A549 (cell line): ENCODE data around the gene PRDM2. TPM values are rescaled to one million over a fixed set of nuclear protein-coding genes. Genes with fewer than 3 reads are reported as not detected.

Source experiments
- ATAC-seq, 2 experiments: fragments of 200-7000 bp in 1 of 2; fragments of >200 bp in 1 of 2; cut with Nextera tagmentation in 1 of 2; cut with Tn5 transposase in 1 of 2; 3 replicates each; pipeline versions ENCODE4 v1.8.0 to v1.9.1; 2018 to 2020; ENCODE audit warnings: mild to moderate bottlenecking in 1 of 2, moderate library complexity in 1 of 2
- CTCF ChIA-PET: fragments of 300-600 bp; sonication (Branson Sonifier 250); formaldehyde crosslinking; extraction: SDS; loops from one replicate; lab custom pipeline; 2021; ENCODE audit warnings: antibody characterized with exemption, inconsistent platforms; lab: Yijun Ruan, JAX
- POLR2A ChIA-PET: fragments of 350-600 bp; formaldehyde crosslinking; extraction: SDS; loops from one replicate; lab custom pipeline; 2021; ENCODE audit warnings: antibody characterized with exemption, inconsistent platforms; lab: Yijun Ruan, JAX
- DNase-seq, 2 experiments: peaks; one replicate each; pipeline versions ENCODE4 v3.0.0 to v3.0.0-alpha.2; 2011 to 2016; ENCODE audit warnings: low read depth in 1 of 2, low spot score in 1 of 2
- FAIRE-seq: peaks from 2 replicates; lab custom pipeline; 2011; peaks lifted over from hg19 to GRCh38; lab: Jason Lieb, UNC
- H3K27ac ChIP-seq, 2 experiments: fragments of >200 bp; sonication (Bioruptor Twin); formaldehyde crosslinking; 3 replicates each; pipeline ENCODE4 v1.5.1; 2016 to 2017
- H3K4me1 ChIP-seq: fragments of >200 bp; sonication (Bioruptor Twin); formaldehyde crosslinking; 3 replicates; pipeline ENCODE4 v1.6.1; 2016
- H3K4me2 ChIP-seq: fragments of >200 bp; sonication (Bioruptor Twin); formaldehyde crosslinking; 3 replicates; pipeline ENCODE4 v1.6.1; 2016
- H3K4me3 ChIP-seq: fragments of >200 bp; sonication (Bioruptor Twin); formaldehyde crosslinking; 3 replicates; pipeline ENCODE4 v1.5.1; 2016
- H3K9me3 ChIP-seq: fragments of >200 bp; sonication (Bioruptor Twin); formaldehyde crosslinking; 3 replicates; pipeline ENCODE4 v1.6.1; 2016
- CBX8 ChIP-seq: fragments of 200-600 bp; sonication (generic); IDR thresholded peaks from 2 replicates; pipeline ENCODE4 v1.6.1; 2016
- CHD2 ChIP-seq: fragments of 150-350 bp; IDR thresholded peaks from 2 replicates; pipeline ENCODE4 v1.6.1; 2014; ENCODE audit warnings: low read length; ENCODE audit not compliant: partially characterized antibody
- ESRRA ChIP-seq: fragments of 150-350 bp; IDR thresholded peaks from 2 replicates; pipeline ENCODE4 v1.6.1; 2014; ENCODE audit warnings: mild to moderate bottlenecking, low read length, borderline replicate concordance
- FOSB ChIP-seq: fragments of 250-450 bp; sonication (Bioruptor Pico); IDR thresholded peaks from 2 replicates; pipeline ENCODE4 v1.5.0; 2020; ENCODE audit warnings: mild to moderate bottlenecking, moderate library complexity
- FOSL2 ChIP-seq, 2 experiments: fragments of 450-650 bp in 1 of 2; fragments of >200 bp in 1 of 2; sonication (Bioruptor Twin) in 1 of 2; formaldehyde crosslinking; IDR thresholded peaks; 2 replicates each; pipeline versions ENCODE4 v1.5.0 to v1.6.1; 2016 to 2020; ENCODE audit warnings: mild to moderate bottlenecking in 1 of 2, moderate library complexity in 1 of 2
- GATA3 ChIP-seq: IDR thresholded peaks from 2 replicates; pipeline ENCODE4 v1.6.1; 2012; ENCODE audit warnings: borderline replicate concordance
- HOXA7 ChIP-seq: fragments of 250-450 bp; sonication (Bioruptor Pico); IDR thresholded peaks from 2 replicates; pipeline ENCODE4 v1.5.0; 2020; ENCODE audit warnings: mild to moderate bottlenecking, moderate library complexity
- HOXB13 ChIP-seq: fragments of 250-450 bp; sonication (Bioruptor Pico); IDR thresholded peaks from 2 replicates; pipeline ENCODE4 v1.5.0; 2020; ENCODE audit warnings: low read depth, mild to moderate bottlenecking, moderate library complexity
- JUN ChIP-seq, 2 experiments: fragments of >200 bp; sonication (Bioruptor Twin); formaldehyde crosslinking; IDR thresholded peaks; 2 replicates in 1 of 2; 3 replicates in 1 of 2; pipeline ENCODE4 v1.6.1; 2016 to 2017
- JUNB ChIP-seq: fragments of >200 bp; sonication (Bioruptor Twin); formaldehyde crosslinking; IDR thresholded peaks from 2 replicates; pipeline ENCODE4 v1.6.1; 2016
- MAFK ChIP-seq: fragments of 450-650 bp; IDR thresholded peaks from 2 replicates; pipeline ENCODE4 v1.6.1; 2014; ENCODE audit not compliant: partially characterized antibody
- MAZ ChIP-seq: fragments of 150-350 bp; IDR thresholded peaks from 2 replicates; pipeline ENCODE4 v1.6.1; 2014; ENCODE audit warnings: antibody characterized with exemption, low read depth, low read length, borderline replicate concordance
- MYC ChIP-seq: IDR thresholded peaks from 2 replicates; pipeline ENCODE4 v1.6.1; 2012; ENCODE audit warnings: mild to moderate bottlenecking, inconsistent platforms, low read length, improper control_type of control experiment, borderline replicate concordance
- NPAS2 ChIP-seq: fragments of 250-450 bp; sonication (Bioruptor Pico); IDR thresholded peaks from 2 replicates; pipeline ENCODE4 v1.8.0; 2022; ENCODE audit warnings: mild to moderate bottlenecking, moderate library complexity, borderline replicate concordance
- PBX3 ChIP-seq: IDR thresholded peaks from 2 replicates; pipeline ENCODE4 v1.6.1; 2012
- POLR2AphosphoS2 ChIP-seq: conservative IDR thresholded peaks from 2 replicates; pipeline ENCODE4 v1.6.1; 2012; ENCODE audit warnings: low read length, improper control_type of control experiment, inconsistent platforms
- RAD21 ChIP-seq, 2 experiments: fragments of >200 bp in 1 of 2; sonication (Bioruptor Twin) in 1 of 2; formaldehyde crosslinking in 1 of 2; IDR thresholded peaks in 1 of 2; conservative IDR thresholded peaks in 1 of 2; 2 replicates in 1 of 2; 3 replicates in 1 of 2; pipeline ENCODE4 v1.6.1; 2012 to 2018; ENCODE audit warnings: inconsistent platforms in 1 of 2
- RCOR1 ChIP-seq: fragments of 150-350 bp; IDR thresholded peaks from 2 replicates; pipeline ENCODE4 v1.6.1; 2014; ENCODE audit warnings: antibody characterized with exemption, low read length, low read depth
- TP53 ChIP-seq: fragments of 250-450 bp; sonication (Bioruptor Pico); IDR thresholded peaks from 2 replicates; pipeline ENCODE4 v1.5.0; 2021; ENCODE audit warnings: mild to moderate bottlenecking, moderate library complexity
- USF2 ChIP-seq: fragments of 450-650 bp; IDR thresholded peaks from 2 replicates; pipeline ENCODE4 v1.6.1; 2014; ENCODE audit warnings: antibody characterized with exemption
- ZC3H11A ChIP-seq: fragments of 450-650 bp; IDR thresholded peaks from 2 replicates; pipeline ENCODE4 v1.6.1; 2014; ENCODE audit warnings: antibody characterized with exemption, mild to moderate bottlenecking
- ZFP36 ChIP-seq: fragments of 450-650 bp; IDR thresholded peaks from 2 replicates; pipeline ENCODE4 v1.6.1; 2014; ENCODE audit warnings: borderline replicate concordance; ENCODE audit not compliant: partially characterized antibody
- WGBS: methylation state at CpG from one replicate; pipeline ENCODE4 v1.1.6; 2017; ENCODE audit errors: missing lambda C conversion rate; 5-methylcytosine and 5-hydroxymethylcytosine counted together
- polyA plus RNA-seq, 4 experiments: library from polyadenylated mRNA; depleted of rRNA in 3 of 4; stranded (reverse); fragments of >200 nt; fragmentation: RNase III in 1 of 4; extraction: RNeasy Plus Mini Kit Qiagen cat#74134 plus additional on column Dnase treatment in 1 of 4; gene quantifications; 2 replicates in 3 of 4; 3 replicates in 1 of 4; pipeline ENCODE4 v1.2.3, GENCODE V29; 2011 to 2017
- TF ChIP-seq, protein P1 (sequence below): fragments of >200 bp; sonication (Bioruptor Twin); formaldehyde crosslinking; IDR thresholded peaks from 3 replicates; pipeline ENCODE4 v1.6.1; 2016
- TF ChIP-seq, protein P2 (sequence below): fragments of 250-450 bp; sonication (Bioruptor Pico); IDR thresholded peaks from 2 replicates; pipeline ENCODE4 v1.5.0; 2020; ENCODE audit warnings: low read depth, mild to moderate bottlenecking, moderate library complexity

Gene PRDM2
- polyA plus RNA-seq, 2 of the 4 experiments (the other 2 are of a cell fraction), result 7.9 to 8.4 TPM

DNA sequence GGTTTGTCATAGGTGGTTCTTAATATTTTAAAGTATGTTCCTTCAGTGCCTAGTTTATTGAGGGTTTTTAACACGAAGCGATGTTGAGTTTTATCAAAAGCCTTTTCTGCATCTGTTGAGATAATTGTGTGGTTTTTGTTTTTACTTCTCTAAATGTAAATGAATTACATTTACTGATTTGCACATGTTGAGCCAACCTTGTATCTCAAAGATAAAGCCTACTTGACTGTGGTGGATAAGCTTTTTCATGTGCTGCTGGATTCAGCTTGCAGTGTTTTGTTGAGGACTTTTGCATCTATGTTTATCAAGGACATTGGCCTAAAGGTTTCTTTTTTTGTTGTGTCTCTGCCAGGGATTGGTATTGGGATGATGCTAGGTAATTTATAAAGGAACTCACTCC is 142.5 kb downstream of the PRDM2 start:
- ChIA-PET POLR2A (no interaction called here), CTCF (interaction anchor here (1.4 kb wide), 1 partner anchor 9 kb away, joined by 5 read pairs; no protein-coding TSS in a partner anchor)
- FAIRE-seq (no peak), DNase-seq (no peak), ATAC-seq (no peak)
- Histone ChIP-seq H3K4me2 (no peak overlapping the region), H3K4me3 (no peak overlapping the region), H3K27ac (no peak overlapping the region), H3K9me3 (no peaks in the 10 kb centered on the region), H3K4me1 (no peaks in the 10 kb centered on the region)
- 3% methylated on average over 2 of the region's 2 CpGs for WGBS
- TF ChIP-seq ZFP36, result no peak
- TF ChIP-seq TP53 (CRISPR knock-in tag), result no peak
- no peak for TF ChIP-seq FOSL2 (IDR thresholded peaks at IDR 0.05)
- no peak for TF ChIP-seq FOSL2 (CRISPR knock-in tag; IDR thresholded peaks at IDR 0.05)
- TF ChIP-seq GATA3, result no peak
- TF ChIP-seq USF2, result no peak
- TF ChIP-seq JUN (IDR thresholded peaks at IDR 0.05), result no peak
- TF ChIP-seq MAZ, result no peak
- TF ChIP-seq ZC3H11A, result no peak

- ATAC-seq, result no peak
- CTCF ChIA-PET, result interaction anchor here (0.6 kb wide), 1 partner anchor 22 kb away, joined by 3 read pairs; no protein-coding TSS in a partner anchor
- H3K4me1 ChIP-seq, result no peaks in the 10 kb centered on the region
- H3K4me2 ChIP-seq, result no peak overlapping the region
- H3K4me3 ChIP-seq, result no peak overlapping the region
- FAIRE-seq, result no peak
- no peaks in the 10 kb centered on the region; the same call in 2 of the 3 replicates for H3K9me3 ChIP-seq
- TF ChIP-seq POLR2AphosphoS2, result no peak
- no peak for TF ChIP-seq ESRRA
- TF ChIP-seq RAD21 (conservative IDR thresholded peaks at IDR 0.05 in 1 of 2, IDR thresholded peaks at IDR 0.05 in 1 of 2), result no peak
- TF ChIP-seq NPAS2, result no peak
- TF ChIP-seq MYC, result no peak
- no peak for TF ChIP-seq HOXB13 (CRISPR knock-in tag)
- TF ChIP-seq FOSB (CRISPR knock-in tag), result no peak
- TF ChIP-seq PBX3, result no peak
- no peak for TF ChIP-seq CBX8
- TF ChIP-seq, protein P1, sequence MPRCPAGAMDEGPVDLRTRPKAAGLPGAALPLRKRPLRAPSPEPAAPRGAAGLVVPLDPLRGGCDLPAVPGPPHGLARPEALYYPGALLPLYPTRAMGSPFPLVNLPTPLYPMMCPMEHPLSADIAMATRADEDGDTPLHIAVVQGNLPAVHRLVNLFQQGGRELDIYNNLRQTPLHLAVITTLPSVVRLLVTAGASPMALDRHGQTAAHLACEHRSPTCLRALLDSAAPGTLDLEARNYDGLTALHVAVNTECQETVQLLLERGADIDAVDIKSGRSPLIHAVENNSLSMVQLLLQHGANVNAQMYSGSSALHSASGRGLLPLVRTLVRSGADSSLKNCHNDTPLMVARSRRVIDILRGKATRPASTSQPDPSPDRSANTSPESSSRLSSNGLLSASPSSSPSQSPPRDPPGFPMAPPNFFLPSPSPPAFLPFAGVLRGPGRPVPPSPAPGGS, result no peak
- no peak for TF ChIP-seq MAFK
- TF ChIP-seq, protein P2, sequence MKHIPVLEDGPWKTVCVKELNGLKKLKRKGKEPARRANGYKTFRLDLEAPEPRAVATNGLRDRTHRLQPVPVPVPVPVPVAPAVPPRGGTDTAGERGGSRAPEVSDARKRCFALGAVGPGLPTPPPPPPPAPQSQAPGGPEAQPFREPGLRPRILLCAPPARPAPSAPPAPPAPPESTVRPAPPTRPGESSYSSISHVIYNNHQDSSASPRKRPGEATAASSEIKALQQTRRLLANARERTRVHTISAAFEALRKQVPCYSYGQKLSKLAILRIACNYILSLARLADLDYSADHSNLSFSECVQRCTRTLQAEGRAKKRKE, result no peak
- TF ChIP-seq HOXA7 (CRISPR knock-in tag), result no peak
- no peak overlapping the region for H3K27ac ChIP-seq
- WGBS, result 5% methylated on average over 2 of the region's 2 CpGs
- POLR2A ChIA-PET, result no interaction called here
- DNase-seq, result no peak
These were observed 151.7 kb downstream of the PRDM2 start for GRCh38 chr1:13851726-13852125.

DNA sequence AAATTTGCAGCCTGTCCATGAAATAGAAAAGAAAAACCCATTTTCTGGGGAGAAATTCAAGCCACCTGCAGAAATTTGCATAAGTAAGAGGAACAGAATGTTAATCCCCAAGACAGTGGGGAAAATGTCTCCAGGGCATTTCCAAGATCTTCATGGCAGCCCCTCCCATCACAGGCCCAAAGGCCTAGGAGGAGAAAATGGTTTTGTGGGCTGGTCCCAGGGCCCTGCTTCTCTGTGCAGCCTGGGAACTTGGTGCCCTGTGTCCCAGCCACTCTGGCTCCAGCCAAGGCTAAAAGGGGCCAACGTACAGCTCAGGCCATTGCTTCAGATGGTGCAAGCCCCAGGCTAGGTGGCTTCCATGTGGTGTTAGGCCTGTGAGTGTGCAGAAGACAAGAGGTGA is 155.6 kb downstream of the PRDM2 start:
- TF ChIP-seq JUNB (no peak), RCOR1 (no peak), CHD2 (no peak)
- no peaks in the 10 kb centered on the region for H3K4me1 ChIP-seq
- no peak for DNase-seq
- FAIRE-seq, result no peak
- CTCF ChIA-PET, result no interaction called here
- no peaks in the 10 kb centered on the region; the same call in 2 of the 3 replicates for H3K9me3 ChIP-seq
- no CpG with 5 or more reads among the region's 1 CpG for WGBS
- POLR2A ChIA-PET, result no interaction called here
- ATAC-seq, result no peak
- no peak overlapping the region for H3K4me2 ChIP-seq
- no peak overlapping the region for H3K27ac ChIP-seq
- no peak overlapping the region for H3K4me3 ChIP-seq
